ENCODE measurements around the gene MS4A10. TPM values are rescaled to one million over a fixed set of nuclear protein-coding genes. Genes with fewer than 3 reads are reported as not detected.

Gene MS4A10
- total and polyA plus RNA-seq, 2 donors (not counting 1 experiment from before 2014, with no cell fraction given), result not detected

- Histone ChIP-seq H3K27me3 (replicated peaks in 1 of 4; ENCODE audit: control extremely low read depth in 1 of 4, control insufficient read depth in 3 of 4, insufficient read depth in 4 of 4, low read length in 3 of 4) (no peaks in the 10 kb centered on the region), H3K4me1 (ENCODE audit: control insufficient read depth in 2 of 2, insufficient read depth in 2 of 2, low read length in 2 of 2) (peaks cover 32 to 33% of the 10 kb centered on the region in 2 donors), H3K79me2 (ENCODE audit: control insufficient read depth, insufficient read depth, low read length) (peaks cover 34% of the 10 kb centered on the region), H3K36me3 (replicated peaks in 1 of 2; ENCODE audit: control extremely low read depth in 1 of 2, control insufficient read depth in 1 of 2, extremely low read depth in 1 of 2, insufficient read depth in 2 of 2, low read length in 1 of 2) (no peaks in the 10 kb centered on the region), H3K9ac (ENCODE audit: low read length) (peak overlapping the region; percentile 90), H3K4me3 (ENCODE audit: control extremely low read depth in 1 of 5, extremely low read depth in 1 of 5, insufficient read depth in 1 of 5, low read depth in 2 of 5, low read length in 4 of 5) (peak overlapping the region in 3 of 5 experiments; percentile 87 to 97 (median 88)), H3K9me3 (ENCODE audit: control extremely low read depth in 1 of 3, control insufficient read depth in 2 of 3, insufficient read depth in 1 of 3, low read length in 2 of 3) (no peaks in the 10 kb centered on the region), H3K27ac (ENCODE audit: low read length in 2 of 2) (peak overlapping the region in 1 of 2 donors; percentile 49), H4K20me1 (ENCODE audit: control insufficient read depth, insufficient read depth, low read length, poor library complexity, severe bottlenecking) (no peaks in the 10 kb centered on the region), H3K4me2 (replicated peaks; ENCODE audit: low read depth, low read length, poor library complexity, severe bottlenecking) (peak overlapping the region; percentile 89), H2AFZ (ENCODE audit: insufficient read depth, low read depth, low read length, poor library complexity, severe bottlenecking) (peak overlapping the region; percentile 96)
- intact Hi-C loops (cut with micrococcal nuclease), result loop anchor here (5.0 kb wide), 3 partner anchors 112 to 587 kb away; partner anchors contain the start of genes CPSF7, DDB1, SLC15A3 and TKFC
- Mint-ChIP-seq H3K4me3 (peak overlapping the region; percentile 93), H3K9me3 (ENCODE audit: insufficient read depth) (no peaks in the 10 kb centered on the region), H3K27me3 (no peaks in the 10 kb centered on the region), H3K4me1 (peaks cover 48% of the 10 kb centered on the region), H3K27ac (peak overlapping the region; percentile 93)
- POLR2A ChIA-PET, result no interaction called here
- ATAC-seq (ENCODE audit: low read depth) (no peak), DNase-seq (no peak)
- TF ChIP-seq EZH2 (IDR thresholded peaks at IDR 0.05; ENCODE audit: borderline replicate concordance, insufficient read depth, low read depth, low read length, poor library complexity, severe bottlenecking) (no peak), CTCF (IDR thresholded peaks at IDR 0.05) (no peak)
- 100% methylated on average over 10 of the region's 14 CpGs for WGBS (ENCODE audit: insufficient coverage)
- CTCF ChIA-PET, result interaction anchor here (4.8 kb wide), 1 partner anchor 10 kb away, joined by 27 read pairs; no protein-coding TSS in a partner anchor
These were observed 55.6 kb downstream of the MS4A10 start for GRCh38 chr11:60840470-60841430.

Data from B cell (primary cell).